ENCODE measurements around the gene ALDH5A1.

ALDH5A1 gene

DNA sequence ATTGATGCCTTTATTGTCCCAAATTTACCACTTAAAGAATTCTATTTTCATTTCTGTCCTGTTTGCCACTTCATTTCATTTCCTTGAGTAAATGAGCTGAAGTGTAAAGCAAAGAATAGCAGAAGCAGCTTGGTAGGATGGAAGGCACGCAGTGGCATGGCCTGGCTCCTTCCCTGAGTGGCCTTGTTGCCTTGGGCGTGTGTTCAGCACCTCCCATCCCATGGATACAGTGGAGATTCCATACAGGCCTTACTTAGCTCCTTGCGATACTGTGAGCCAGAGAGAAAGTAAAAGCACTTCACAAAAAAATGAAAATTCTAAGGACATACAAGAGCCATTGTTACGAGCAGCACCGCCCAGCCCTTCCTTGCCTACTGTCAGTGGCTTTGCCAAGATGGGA lies 39.6 kb downstream of the ALDH5A1 start:
- no peak for DNase-seq

DNA sequence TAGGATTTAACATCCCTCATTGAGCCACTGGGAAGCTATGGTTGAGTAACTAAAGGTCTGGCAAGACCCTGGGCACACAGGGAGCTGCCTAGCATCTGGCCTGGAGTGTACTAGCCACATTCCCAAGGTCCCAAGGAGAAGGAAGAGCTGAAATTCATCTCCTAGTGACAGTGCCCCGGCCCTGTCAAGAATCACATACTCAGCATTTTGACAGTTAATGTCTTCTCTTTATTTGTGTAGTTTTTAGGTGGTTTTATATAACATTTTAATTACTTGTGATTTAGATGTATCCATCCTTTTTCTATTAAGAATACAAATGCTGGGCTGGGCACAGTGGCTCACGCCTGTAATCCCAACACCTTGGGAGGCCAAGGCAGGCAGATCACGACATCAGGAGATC lies 40.4 kb downstream of the ALDH5A1 start:
- DNase-seq, result no peak

GRCh38 chr6:24536466-24536865 lies 41.7 kb downstream of the ALDH5A1 start:
- peak; percentile 44 for DNase-seq

DNA sequence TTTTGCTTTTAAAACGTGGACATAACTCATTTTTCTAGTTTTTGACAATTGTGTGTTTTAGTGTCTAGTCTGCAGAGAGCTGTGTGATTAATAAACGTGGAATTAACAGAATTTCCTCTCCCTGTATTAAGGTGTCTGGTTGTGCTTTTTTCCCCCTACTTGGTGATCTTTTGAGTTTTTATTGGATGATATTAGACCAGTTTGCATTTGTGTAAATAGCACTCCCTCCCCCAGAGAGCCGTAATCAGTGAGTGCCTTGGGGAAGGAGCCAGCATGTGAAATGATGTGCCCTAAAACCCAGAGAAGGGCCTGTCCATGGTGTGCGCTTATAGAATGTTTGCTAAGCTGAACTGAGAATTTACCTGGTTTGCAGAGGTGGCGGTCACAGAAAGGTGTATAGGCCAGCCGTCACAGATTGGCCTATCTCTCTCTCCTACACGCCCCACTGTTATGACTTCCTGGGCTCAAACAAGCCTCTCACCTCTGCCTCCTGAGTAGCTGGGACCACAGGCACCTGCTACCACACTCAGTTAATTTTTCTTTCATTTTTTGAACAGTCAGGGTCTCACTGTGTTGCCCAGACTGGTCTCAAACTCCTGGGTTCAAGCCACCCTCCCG lies 42.4 kb downstream of the ALDH5A1 start:
- peak; percentile 19 for DNase-seq

DNA sequence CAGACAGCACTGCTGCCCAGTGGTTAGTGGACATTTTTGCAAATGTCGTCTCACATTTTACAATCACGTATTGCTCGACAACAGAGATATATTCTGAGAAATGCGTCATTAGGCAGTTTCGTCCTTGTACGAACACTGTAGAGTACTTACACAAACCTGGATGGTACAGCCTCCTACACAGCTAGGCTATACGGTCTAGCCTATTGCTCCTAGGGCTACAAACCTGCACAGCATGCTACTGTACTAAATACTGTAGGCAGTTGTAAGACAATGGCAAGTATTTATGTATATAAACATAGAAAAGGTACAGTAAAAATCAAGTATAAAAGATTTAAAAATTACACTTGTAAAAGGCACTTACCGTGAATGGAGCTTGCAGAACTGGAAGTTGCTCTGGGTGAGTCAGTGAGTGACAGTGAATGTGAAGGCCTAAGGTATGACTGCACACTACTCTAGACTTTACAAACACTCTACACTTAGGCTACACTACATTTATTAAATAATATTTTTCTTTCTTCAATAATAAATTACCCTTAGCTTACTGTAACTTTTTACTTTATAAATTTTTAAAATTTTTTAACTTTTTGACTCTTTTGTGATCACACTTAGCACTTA lies 43.1 kb downstream of the ALDH5A1 start:
- no peak for DNase-seq

GRCh38 chr6:24539416-24539815 lies 44.6 kb downstream of the ALDH5A1 start:
- no peak for DNase-seq

DNA sequence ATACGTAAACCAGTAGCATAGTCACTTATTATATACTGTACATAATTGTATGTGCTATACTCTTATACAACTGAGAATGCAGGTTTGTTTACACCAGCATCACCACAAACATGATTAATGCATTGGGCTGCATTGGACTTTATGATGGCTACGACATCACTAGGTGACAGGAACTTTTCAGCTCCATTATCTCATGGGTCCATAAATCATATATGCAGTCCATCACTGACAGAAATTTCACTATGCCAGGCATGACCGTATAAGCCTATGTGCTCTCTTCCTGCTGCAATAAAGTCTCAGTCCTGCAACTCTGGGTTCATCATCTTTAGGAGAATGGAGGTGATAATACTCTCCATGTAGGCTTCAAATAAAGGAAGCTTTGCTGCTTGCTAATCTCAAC lies 45.4 kb downstream of the ALDH5A1 start:
- no peak for DNase-seq

DNA sequence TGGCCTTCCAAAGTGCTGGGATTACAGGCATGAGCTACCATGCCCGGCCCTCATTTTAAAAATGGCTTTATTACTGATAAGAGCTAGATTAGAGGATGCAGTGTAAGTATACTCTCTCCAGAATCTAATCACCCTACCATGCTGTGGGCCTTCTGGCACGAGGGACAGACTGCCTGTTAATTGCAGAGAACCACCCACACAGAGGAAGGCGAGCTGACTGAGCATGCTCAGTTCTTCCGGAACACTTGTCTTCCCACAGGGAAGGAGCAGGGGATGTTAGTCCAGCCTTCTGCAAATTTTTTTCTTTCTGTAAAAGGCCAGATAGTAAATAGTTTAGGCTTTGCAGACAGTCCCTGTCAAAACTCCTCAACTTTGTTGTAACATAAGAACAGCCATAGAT lies 48.9 kb downstream of the ALDH5A1 start:
- no peak for DNase-seq

- no peak for DNase-seq
Observed at GRCh38 chr6:24545183-24545582, 50.4 kb downstream of the ALDH5A1 start.

GRCh38 chr6:24545691-24546090 lies 50.9 kb downstream of the ALDH5A1 start:
- DNase-seq, result no peak

- DNase-seq, result no peak
Observed at GRCh38 chr6:24546439-24546838, 51.7 kb downstream of the ALDH5A1 start.

- DNase-seq, result peak; percentile 25
Observed at GRCh38 chr6:24547243-24547642, 52.5 kb downstream of the ALDH5A1 start.

DNA sequence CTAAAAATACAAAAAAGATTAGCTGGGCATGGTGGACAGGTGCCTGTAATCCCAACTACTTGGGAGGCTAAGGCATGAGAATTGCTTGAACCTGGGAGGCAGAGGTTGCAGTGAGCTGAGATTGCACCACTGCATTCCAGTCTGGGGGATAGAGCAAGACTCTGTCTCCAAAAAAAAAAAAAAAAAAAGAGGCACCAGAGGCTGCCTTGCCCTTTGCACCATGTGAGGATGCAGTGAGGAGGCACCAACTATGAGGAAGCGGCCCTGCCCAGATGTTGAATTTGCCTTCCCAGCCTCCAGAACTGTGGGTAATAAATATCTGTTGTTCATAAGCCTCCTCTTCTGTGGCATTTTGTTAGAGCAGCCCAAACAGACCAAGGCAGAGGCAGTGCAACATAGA lies 54.4 kb downstream of the ALDH5A1 start:
- no peak for DNase-seq

DNA sequence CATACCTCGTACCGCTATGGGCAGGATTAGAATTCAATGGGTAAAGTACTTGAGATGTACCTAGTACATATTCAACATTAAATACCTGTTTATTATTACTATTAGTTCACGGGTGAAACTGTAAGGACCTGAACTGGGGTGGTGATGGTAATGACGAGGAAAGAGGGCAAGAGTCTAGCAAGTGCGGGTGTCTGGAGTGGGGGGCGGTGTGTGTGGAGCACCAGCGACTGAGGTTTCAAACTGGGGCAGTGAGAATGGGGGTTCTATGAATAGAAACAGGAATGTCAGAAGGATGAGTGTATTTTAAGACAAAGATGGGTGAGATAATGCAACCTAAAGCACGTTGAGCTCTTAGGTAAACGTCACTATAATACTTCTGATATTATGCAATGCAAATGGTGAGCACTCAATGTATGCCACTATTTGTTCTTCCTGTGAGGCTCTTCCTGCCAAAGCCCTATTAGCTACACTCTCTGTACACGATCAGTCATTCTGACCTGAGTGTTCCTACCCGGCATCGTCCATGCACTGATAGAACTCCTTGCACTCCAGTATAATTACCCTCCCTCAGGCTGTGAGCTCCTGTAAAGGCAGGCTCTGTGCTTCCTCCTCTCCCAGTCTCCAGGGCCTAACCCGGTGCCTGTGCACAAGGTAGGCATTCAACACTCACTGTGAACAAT lies 55.0 kb downstream of the ALDH5A1 start:
- DNase-seq, result peak; percentile 51

- DNase-seq, result no peak
Observed at GRCh38 chr6:24551139-24551538, 56.4 kb downstream of the ALDH5A1 start.

DNA sequence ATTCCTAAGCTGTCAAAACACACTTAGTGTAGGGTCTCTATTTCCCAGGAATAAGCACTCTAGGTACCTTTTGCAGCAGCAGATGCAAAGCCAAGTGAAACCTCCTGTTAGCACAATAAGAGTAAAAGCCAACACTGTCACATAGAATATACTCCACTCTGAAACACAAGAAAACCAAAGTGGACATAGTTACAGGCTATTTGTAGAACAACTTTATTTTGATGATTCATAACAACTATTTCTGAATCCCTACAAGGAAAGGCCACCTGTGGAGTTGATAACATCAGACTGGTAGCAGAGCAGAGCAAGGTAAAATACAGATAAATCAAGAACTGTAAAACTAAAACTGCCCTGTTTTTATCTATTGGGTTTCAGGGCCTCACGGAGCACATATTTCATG lies 59.7 kb downstream of the ALDH5A1 start:
- DNase-seq, result no peak

GRCh38 chr6:24558516-24558915 lies 63.7 kb downstream of the ALDH5A1 start:
- no peak for DNase-seq

DNA sequence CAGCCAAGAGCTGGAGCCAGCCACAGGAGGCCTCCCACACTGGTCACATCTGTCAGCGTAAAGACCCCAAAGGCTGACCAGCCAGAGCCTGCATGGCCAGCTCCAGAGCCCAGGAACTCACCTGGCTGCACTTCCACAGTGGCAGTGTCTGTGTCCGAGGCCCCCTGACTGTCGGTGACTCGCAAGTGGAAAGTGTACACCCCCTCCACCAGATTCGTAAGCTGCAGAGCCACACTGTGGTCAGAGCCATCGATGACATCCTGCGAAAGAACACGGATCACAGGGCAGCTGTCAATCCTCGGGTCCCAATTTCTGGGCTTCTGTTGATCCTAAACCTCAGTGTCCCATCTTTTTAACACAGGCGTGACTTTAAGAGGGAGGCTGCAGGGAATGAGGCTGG lies 69.3 kb downstream of the ALDH5A1 start:
- DNase-seq, result peak; percentile 5

DNA sequence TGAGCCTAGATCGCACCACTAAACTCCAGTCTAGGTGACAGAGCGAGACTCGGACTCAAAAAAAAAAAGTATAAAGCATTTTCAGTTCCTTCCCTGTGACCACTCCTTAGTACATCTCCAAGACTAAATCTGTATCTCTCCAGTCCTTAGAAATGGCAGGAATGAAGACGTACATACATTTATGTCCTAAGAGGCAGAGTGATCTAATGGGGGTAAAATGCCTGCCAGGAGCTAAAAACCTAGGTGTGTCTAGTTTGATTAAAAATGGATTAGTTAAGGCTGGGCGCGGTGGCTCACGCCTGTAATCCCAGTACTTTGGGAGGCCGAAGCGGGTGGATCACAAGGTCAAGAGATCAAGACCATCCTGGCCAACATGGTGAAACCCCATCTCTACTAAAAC lies 70.4 kb downstream of the ALDH5A1 start:
- DNase-seq, result no peak

GRCh38 chr6:24566020-24566767 lies 71.4 kb downstream of the ALDH5A1 start:
- DNase-seq, result no peak

GRCh38 chr6:24568683-24569082 lies 73.9 kb downstream of the ALDH5A1 start:
- DNase-seq, result peak; percentile 42

DNA sequence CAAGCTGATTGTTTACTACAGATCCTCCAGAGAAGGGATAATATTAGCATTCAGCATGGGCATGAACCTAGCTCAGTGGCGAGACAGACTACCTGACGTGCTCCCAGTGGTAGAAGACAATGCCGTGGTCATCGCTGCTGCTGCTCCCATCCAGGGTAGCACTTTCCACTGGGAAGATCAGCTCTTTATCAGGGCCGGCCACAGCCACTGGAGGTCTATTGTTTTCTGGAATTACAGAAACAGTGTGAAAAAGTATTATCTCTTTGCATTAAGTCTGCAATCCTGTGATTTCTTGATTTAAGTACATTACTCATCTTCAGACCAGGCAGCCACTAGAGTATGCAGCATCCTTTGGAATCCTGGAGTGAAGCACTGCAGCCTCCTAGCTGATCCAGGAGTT lies 75.0 kb downstream of the ALDH5A1 start:
- DNase-seq, result no peak

DNA sequence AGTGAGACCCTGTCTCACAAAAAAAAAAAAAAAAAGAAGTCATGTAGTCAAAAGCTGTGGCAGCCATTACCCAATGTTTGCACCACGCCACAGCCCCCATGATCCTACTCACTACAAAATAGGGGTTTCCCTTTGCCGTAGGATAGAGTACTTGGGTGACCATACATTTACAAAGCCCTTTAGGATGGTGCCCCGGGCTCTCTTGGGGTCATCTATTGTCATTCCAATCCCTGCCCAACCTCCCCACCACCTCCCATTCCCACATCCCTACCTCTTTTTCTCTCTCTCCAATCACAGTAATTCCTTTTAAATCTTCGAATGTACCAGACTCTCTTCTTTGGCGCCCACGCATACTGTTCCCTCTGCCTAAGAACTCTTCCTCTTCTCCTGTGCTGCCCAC lies 76.6 kb downstream of the ALDH5A1 start:
- DNase-seq, result no peak

- DNase-seq, result peak; percentile 5
Observed at GRCh38 chr6:24574809-24575208, 80.0 kb downstream of the ALDH5A1 start.

Measured in NCI-H146 (cell line).